ENCODE data around the gene IRS2. TPM values are rescaled to one million over a fixed set of nuclear protein-coding genes. Genes with fewer than 3 reads are reported as not detected.

The IRS2 gene
- total and polyA plus RNA-seq, 2 donors (not counting 3 experiments of a cell fraction or from before 2014, with no cell fraction given): 1.6 to 4.4 TPM

DNA sequence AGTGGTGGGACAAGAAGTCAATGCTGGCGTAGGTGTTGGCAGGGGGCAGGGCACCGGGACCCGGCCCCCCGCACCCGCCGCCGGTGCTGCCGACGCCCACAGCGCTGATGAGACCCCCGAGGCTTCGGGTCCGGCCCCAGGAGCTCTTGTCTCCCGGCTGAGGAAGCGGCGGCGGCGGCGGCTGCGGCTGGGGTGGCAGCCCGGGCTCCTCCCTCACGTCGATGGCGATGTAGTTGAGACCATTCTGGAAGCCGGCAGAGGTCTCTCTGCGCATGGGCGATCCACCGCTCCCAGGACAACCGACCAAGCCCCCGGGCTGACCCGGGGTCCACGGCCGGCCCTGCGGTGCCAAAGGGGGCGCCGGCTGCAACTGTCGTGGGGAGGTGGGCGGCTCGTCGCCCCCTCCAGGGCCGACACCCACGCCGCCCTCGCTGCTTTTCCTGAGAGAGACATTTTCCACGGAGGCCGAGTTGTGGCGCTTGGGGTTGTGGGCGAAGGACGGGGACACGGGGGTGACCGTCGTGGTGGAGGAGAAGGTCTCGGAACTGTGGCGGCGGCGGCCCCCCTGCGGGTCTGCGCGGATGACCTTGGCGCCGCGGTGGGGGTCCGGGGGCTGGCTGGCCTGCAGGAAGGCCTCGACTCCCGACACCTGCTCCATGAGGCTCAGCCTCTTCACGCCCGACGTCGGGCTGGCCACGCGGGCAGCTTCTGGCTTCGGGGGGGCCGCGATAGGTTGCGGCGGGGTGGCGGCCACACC is 4.1 kb downstream of the IRS2 start:
- Histone ChIP-seq H3K79me2 (ENCODE audit: control insufficient read depth, insufficient read depth, low read length) (peaks cover 2% of the 10 kb centered on the region), H3K27ac (ENCODE audit: insufficient read depth, low read depth, low read length) (no peak overlapping the region), H3K4me3 (replicated peaks in 1 of 3; ENCODE audit: insufficient read depth in 1 of 3, low read depth in 1 of 3, low read length in 3 of 3) (no peak overlapping the region), H3K9me3 (replicated peaks; ENCODE audit: control insufficient read depth, insufficient read depth, low read length) (no peaks in the 10 kb centered on the region), H3K27me3 (ENCODE audit: control insufficient read depth in 2 of 2, insufficient read depth in 2 of 2, low read length in 2 of 2) (peaks cover 2 to 5% of the 10 kb centered on the region in 2 experiments), H3K4me2 (ENCODE audit: insufficient read depth, low read length) (no peak overlapping the region), H3K9ac (replicated peaks; ENCODE audit: extremely low read depth, insufficient read depth, low read length) (no peak overlapping the region), H3K36me3 (ENCODE audit: control insufficient read depth in 2 of 2, extremely low read depth in 1 of 2, insufficient read depth in 2 of 2, low read length in 2 of 2) (peaks cover 0 to 4% of the 10 kb centered on the region in 2 experiments), H3K4me1 (ENCODE audit: control insufficient read depth, extremely low read depth, insufficient read depth, low read length) (peaks cover 9% of the 10 kb centered on the region), H3K9me1 (replicated peaks; ENCODE audit: control insufficient read depth, extremely low read depth, insufficient read depth, low read length) (no peaks in the 10 kb centered on the region), H2AFZ (ENCODE audit: low read depth, low read length) (no peak overlapping the region), H4K20me1 (replicated peaks; ENCODE audit: control insufficient read depth, extremely low read depth, insufficient read depth, low read length) (no peaks in the 10 kb centered on the region)
- dilution Hi-C loops (cut with MboI; ENCODE audit: extremely low pct_ligation_motif_present, low sequenced_read_pairs): no loop called here
- TF ChIP-seq POLR2AphosphoS5 (IDR thresholded peaks at IDR 0.05; ENCODE audit: insufficient read depth, low read depth, low read length) (no peak), GATA2 (IDR thresholded peaks at IDR 0.05; ENCODE audit: insufficient read depth, insufficient read length, low read depth, low read length) (no peak), EZH2 (IDR thresholded peaks at IDR 0.05; ENCODE audit: borderline replicate concordance, low read depth, low read length, severe bottlenecking) (no peak)
- no peak for FAIRE-seq
- no peak for DNase-seq (ENCODE audit: low read depth, low spot score)
- intact Hi-C loops (cut with micrococcal nuclease): loop anchor here (5.0 to 10.0 kb wide), 3 partner anchors 115 to 580 kb away; no protein-coding TSS in a partner anchor
- BruUV-seq (replicated peaks): no TSS peak
- CTCF ChIA-PET: no interaction called here
- POLR2A ChIA-PET: no interaction called here

DNA sequence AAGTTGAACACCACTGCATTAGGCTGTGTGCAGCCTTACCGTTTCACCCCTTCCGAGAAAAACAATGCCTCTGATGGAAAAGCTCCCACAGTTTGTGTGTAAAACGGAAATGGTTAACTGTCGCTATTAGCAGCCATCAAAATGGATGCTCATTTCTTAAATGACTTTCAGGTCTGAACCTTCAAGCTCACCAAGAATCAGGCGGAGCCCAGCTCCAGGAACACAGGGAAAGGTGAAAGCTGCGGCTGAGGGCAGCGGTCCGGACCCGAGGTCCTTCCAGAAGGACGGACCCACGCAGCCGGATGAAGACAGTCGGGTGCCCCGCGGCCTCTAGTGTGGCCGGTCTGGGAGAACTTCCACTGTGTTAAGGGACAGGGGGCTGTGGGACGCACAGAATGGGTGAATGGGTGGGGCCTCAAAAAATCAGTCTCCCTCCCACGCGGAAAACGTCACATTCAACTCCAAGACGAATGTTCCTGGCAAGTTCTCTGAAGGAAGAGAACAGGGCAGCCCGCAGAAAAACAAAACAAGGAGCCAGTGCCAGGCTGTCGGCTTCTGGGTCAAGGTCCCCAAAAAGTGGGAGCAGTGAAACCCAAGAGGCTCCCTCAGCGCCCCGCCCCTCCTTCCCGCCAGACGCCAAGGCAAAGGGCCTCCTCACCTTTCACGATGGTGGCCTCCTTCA is 4.9 kb downstream of the IRS2 start:
- no TSS peak for BruUV-seq (replicated peaks)
- H4K20me1 ChIP-seq (replicated peaks; ENCODE audit: control insufficient read depth, extremely low read depth, insufficient read depth, low read length): no peaks in the 10 kb centered on the region
- FAIRE-seq: no peak

More for the DNA sequence above, 4.9 kb downstream of the IRS2 start:
- intact Hi-C loops (cut with micrococcal nuclease): loop anchor here (5.0 to 10.0 kb wide), 3 partner anchors 114 to 579 kb away; no protein-coding TSS in a partner anchor
- ChIA-PET POLR2A (no interaction called here), CTCF (no interaction called here)
- Histone ChIP-seq H3K36me3 (ENCODE audit: control insufficient read depth in 2 of 2, extremely low read depth in 1 of 2, insufficient read depth in 2 of 2, low read length in 2 of 2) (peaks cover 0 to 4% of the 10 kb centered on the region in 2 experiments), H3K4me1 (ENCODE audit: control insufficient read depth, extremely low read depth, insufficient read depth, low read length) (peaks cover 9% of the 10 kb centered on the region), H3K9me3 (replicated peaks; ENCODE audit: control insufficient read depth, insufficient read depth, low read length) (no peaks in the 10 kb centered on the region), H2AFZ (ENCODE audit: low read depth, low read length) (no peak overlapping the region), H3K4me3 (replicated peaks in 1 of 3; ENCODE audit: insufficient read depth in 1 of 3, low read depth in 1 of 3, low read length in 3 of 3) (peak overlapping the region in 1 of 3 experiments; percentile 19), H3K27me3 (ENCODE audit: control insufficient read depth in 2 of 2, insufficient read depth in 2 of 2, low read length in 2 of 2) (peaks cover 2 to 5% of the 10 kb centered on the region in 2 experiments), H3K79me2 (ENCODE audit: control insufficient read depth, insufficient read depth, low read length) (peaks cover 3% of the 10 kb centered on the region), H3K4me2 (ENCODE audit: insufficient read depth, low read length) (no peak overlapping the region), H3K9me1 (replicated peaks; ENCODE audit: control insufficient read depth, extremely low read depth, insufficient read depth, low read length) (no peaks in the 10 kb centered on the region), H3K27ac (ENCODE audit: insufficient read depth, low read depth, low read length) (no peak overlapping the region), H3K9ac (replicated peaks; ENCODE audit: extremely low read depth, insufficient read depth, low read length) (no peak overlapping the region)
- no peak for DNase-seq (ENCODE audit: low read depth, low spot score)
- TF ChIP-seq JUN (IDR thresholded peaks at IDR 0.05; ENCODE audit: borderline replicate concordance, insufficient read depth, insufficient read length, low read depth): no peak
- TF ChIP-seq, protein P1, sequence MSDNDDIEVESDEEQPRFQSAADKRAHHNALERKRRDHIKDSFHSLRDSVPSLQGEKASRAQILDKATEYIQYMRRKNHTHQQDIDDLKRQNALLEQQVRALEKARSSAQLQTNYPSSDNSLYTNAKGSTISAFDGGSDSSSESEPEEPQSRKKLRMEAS (IDR thresholded peaks at IDR 0.05; ENCODE audit: insufficient read depth, insufficient read length): no peak
- dilution Hi-C loops (cut with MboI; ENCODE audit: extremely low pct_ligation_motif_present, low sequenced_read_pairs): no loop called here
